Activated naive CD4-positive, alpha-beta T cell treated with anti-CD3 and anti-CD28 coated beads, Interleukin-2, amount 10 ng/mL, durations not matched to agents 7 days and 5 days (primary cell): ENCODE measurements around the gene CRYBB1.

Experiments
- CTCF ChIA-PET: fragments of 350-600 bp; sonication (Branson Sonifier 250); formaldehyde crosslinking; loops from one replicate; lab custom pipeline; 2021; ENCODE audit warnings: antibody characterized with exemption; lab: Charles Lee
- DNase-seq: peaks from one replicate; pipeline ENCODE4 v3.0.0-alpha.2; 2020
- H3K27ac Mint-ChIP-seq: one replicate; pipeline ENCODE4 v1.8.0; 2021; ENCODE audit warnings: mild to moderate bottlenecking, moderate library complexity, mixed read lengths
- H3K27me3 Mint-ChIP-seq: one replicate; pipeline ENCODE4 v1.8.0; 2021; ENCODE audit warnings: mild to moderate bottlenecking, mixed read lengths
- H3K36me3 Mint-ChIP-seq: one replicate; pipeline ENCODE4 v1.8.0; 2021; ENCODE audit warnings: mixed read lengths
- H3K4me1 Mint-ChIP-seq: one replicate; pipeline ENCODE4 v1.8.0; 2021; ENCODE audit warnings: mixed read lengths
- H3K4me3 Mint-ChIP-seq: one replicate; pipeline ENCODE4 v1.8.0; 2021; ENCODE audit warnings: mild to moderate bottlenecking, moderate library complexity, mixed read lengths
- H3K9me3 Mint-ChIP-seq: one replicate; pipeline ENCODE4 v1.8.0; 2021; ENCODE audit warnings: mixed read lengths

CRYBB1 gene

GRCh38 chr22:26650722-26651421, 33.0 kb upstream of the CRYBB1 start:
- DNase-seq, result no peak
- peaks cover 52% of the 10 kb centered on the region for H3K27me3 Mint-ChIP-seq
- no peak overlapping the region for H3K27ac Mint-ChIP-seq
- H3K4me3 Mint-ChIP-seq, result no peak overlapping the region
- no peaks in the 10 kb centered on the region for H3K36me3 Mint-ChIP-seq
- H3K4me1 Mint-ChIP-seq, result peaks cover 43% of the 10 kb centered on the region
- CTCF ChIA-PET, result interaction anchor here (0.5 to 2.0 kb wide), 5 partner anchors 15 to 283 kb away, joined by 3 to 11 read pairs (median 3); no protein-coding TSS in a partner anchor
- no peaks in the 10 kb centered on the region for H3K9me3 Mint-ChIP-seq

- Mint-ChIP-seq H3K9me3 (no peaks in the 10 kb centered on the region), H3K4me3 (peak overlapping the region; percentile 0), H3K4me1 (peaks cover 64% of the 10 kb centered on the region), H3K36me3 (no peaks in the 10 kb centered on the region), H3K27ac (peak overlapping the region; percentile 30), H3K27me3 (peaks cover 34% of the 10 kb centered on the region)
- DNase-seq, result no peak
- CTCF ChIA-PET, result no interaction called here
These were observed 30.9 kb upstream of the CRYBB1 start for GRCh38 chr22:26648528-26649388.

- H3K9me3 Mint-ChIP-seq, result no peaks in the 10 kb centered on the region
- H3K27ac Mint-ChIP-seq, result peak overlapping the region; percentile 71
- DNase-seq, result peak; percentile 70
- peaks cover 27% of the 10 kb centered on the region for H3K27me3 Mint-ChIP-seq
- peak overlapping the region; percentile 0 for H3K4me3 Mint-ChIP-seq
- H3K36me3 Mint-ChIP-seq, result no peaks in the 10 kb centered on the region
- H3K4me1 Mint-ChIP-seq, result peaks cover 71% of the 10 kb centered on the region
- CTCF ChIA-PET, result interaction anchor here (1.3 kb wide), 1 partner anchor 146 kb away, joined by 9 read pairs; no protein-coding TSS in a partner anchor
These were observed 30.2 kb upstream of the CRYBB1 start for GRCh38 chr22:26648011-26648497.

- H3K4me1 Mint-ChIP-seq, result peaks cover 90% of the 10 kb centered on the region
- CTCF ChIA-PET, result no interaction called here
- no peak for DNase-seq
These were observed 28.3 kb upstream of the CRYBB1 start for GRCh38 chr22:26646158-26646557.

GRCh38 chr22:26643418-26644100, 25.7 kb upstream of the CRYBB1 start:
- CTCF ChIA-PET, result interaction anchor here (0.6 to 1.5 kb wide), 7 partner anchors 16 to 429 kb away, joined by 3 to 7 read pairs (median 4); no protein-coding TSS in a partner anchor
- Mint-ChIP-seq H3K4me1 (peaks cover 82% of the 10 kb centered on the region), H3K9me3 (no peaks in the 10 kb centered on the region), H3K27ac (peak overlapping the region; percentile 96), H3K27me3 (peaks cover 16% of the 10 kb centered on the region), H3K36me3 (no peaks in the 10 kb centered on the region), H3K4me3 (peak overlapping the region; percentile 54)
- no peak for DNase-seq

More at GRCh38 chr22:26646158-26646557, 28.3 kb upstream of the CRYBB1 start:
- no peaks in the 10 kb centered on the region for H3K36me3 Mint-ChIP-seq
- no peaks in the 10 kb centered on the region for H3K9me3 Mint-ChIP-seq
- H3K27ac Mint-ChIP-seq, result no peak overlapping the region
- H3K27me3 Mint-ChIP-seq, result peaks cover 10% of the 10 kb centered on the region
- no peak overlapping the region for H3K4me3 Mint-ChIP-seq

- Mint-ChIP-seq H3K27me3 (peaks cover 11% of the 10 kb centered on the region), H3K4me1 (peaks cover 73% of the 10 kb centered on the region)
- DNase-seq, result peak; percentile 80
These were observed 24.9 kb upstream of the CRYBB1 start for GRCh38 chr22:26642465-26643417.

GRCh38 chr22:26636296-26636695, 18.5 kb upstream of the CRYBB1 start:
- H3K27ac Mint-ChIP-seq, result no peak overlapping the region
- CTCF ChIA-PET, result no interaction called here
- H3K9me3 Mint-ChIP-seq, result no peaks in the 10 kb centered on the region

More at GRCh38 chr22:26642465-26643417, 24.9 kb upstream of the CRYBB1 start:
- no peaks in the 10 kb centered on the region for H3K9me3 Mint-ChIP-seq
- peak overlapping the region; percentile 54 for H3K4me3 Mint-ChIP-seq
- H3K36me3 Mint-ChIP-seq, result no peaks in the 10 kb centered on the region
- H3K27ac Mint-ChIP-seq, result peak overlapping the region; percentile 96
- CTCF ChIA-PET, result interaction anchor here (0.6 to 1.5 kb wide), 11 partner anchors 14 to 428 kb away, joined by 3 to 7 read pairs (median 4); no protein-coding TSS in a partner anchor

GRCh38 chr22:26635117-26635516, 17.3 kb upstream of the CRYBB1 start:
- peaks cover 13% of the 10 kb centered on the region for H3K4me1 Mint-ChIP-seq
- H3K27me3 Mint-ChIP-seq, result peaks cover 33% of the 10 kb centered on the region
- H3K27ac Mint-ChIP-seq, result no peak overlapping the region
- H3K4me3 Mint-ChIP-seq, result no peak overlapping the region
- H3K36me3 Mint-ChIP-seq, result no peaks in the 10 kb centered on the region
- CTCF ChIA-PET, result no interaction called here
- H3K9me3 Mint-ChIP-seq, result peaks cover 1% of the 10 kb centered on the region
- no peak for DNase-seq

More at GRCh38 chr22:26636296-26636695, 18.5 kb upstream of the CRYBB1 start:
- no peaks in the 10 kb centered on the region for H3K36me3 Mint-ChIP-seq
- H3K4me1 Mint-ChIP-seq, result peaks cover 22% of the 10 kb centered on the region
- H3K4me3 Mint-ChIP-seq, result no peak overlapping the region
- no peak for DNase-seq
- H3K27me3 Mint-ChIP-seq, result peaks cover 31% of the 10 kb centered on the region

GRCh38 chr22:26634189-26634588, 16.4 kb upstream of the CRYBB1 start:
- CTCF ChIA-PET, result interaction anchor here (0.8 kb wide), 1 partner anchor 42 kb away, joined by 3 read pairs; no protein-coding TSS in a partner anchor
- peaks cover 13% of the 10 kb centered on the region for H3K4me1 Mint-ChIP-seq
- H3K9me3 Mint-ChIP-seq, result peaks cover 1% of the 10 kb centered on the region
- no peak for DNase-seq
- H3K4me3 Mint-ChIP-seq, result no peak overlapping the region
- H3K27me3 Mint-ChIP-seq, result peaks cover 29% of the 10 kb centered on the region
- no peaks in the 10 kb centered on the region for H3K36me3 Mint-ChIP-seq
- no peak overlapping the region for H3K27ac Mint-ChIP-seq

GRCh38 chr22:26632422-26633155, 14.8 kb upstream of the CRYBB1 start:
- no peaks in the 10 kb centered on the region for H3K36me3 Mint-ChIP-seq
- H3K4me3 Mint-ChIP-seq, result no peak overlapping the region
- CTCF ChIA-PET, result no interaction called here
- H3K27me3 Mint-ChIP-seq, result peaks cover 37% of the 10 kb centered on the region
- H3K4me1 Mint-ChIP-seq, result peaks cover 16% of the 10 kb centered on the region
- H3K9me3 Mint-ChIP-seq, result peaks cover 1% of the 10 kb centered on the region
- DNase-seq, result no peak
- H3K27ac Mint-ChIP-seq, result no peak overlapping the region

- Mint-ChIP-seq H3K36me3 (no peaks in the 10 kb centered on the region), H3K9me3 (peaks cover 1% of the 10 kb centered on the region), H3K27me3 (peaks cover 41% of the 10 kb centered on the region), H3K27ac (no peak overlapping the region), H3K4me1 (peaks cover 24% of the 10 kb centered on the region), H3K4me3 (no peak overlapping the region)
- no peak for DNase-seq
- CTCF ChIA-PET, result no interaction called here
These were observed 13.5 kb upstream of the CRYBB1 start for GRCh38 chr22:26631282-26631681.

- Mint-ChIP-seq H3K27me3 (peaks cover 50% of the 10 kb centered on the region), H3K36me3 (no peaks in the 10 kb centered on the region), H3K4me1 (peaks cover 24% of the 10 kb centered on the region), H3K4me3 (no peak overlapping the region), H3K9me3 (peaks cover 1% of the 10 kb centered on the region), H3K27ac (no peak overlapping the region)
- DNase-seq, result no peak
- CTCF ChIA-PET, result no interaction called here
These were observed 12.3 kb upstream of the CRYBB1 start for GRCh38 chr22:26629988-26630761.
